ENCODE measurements around the gene PLEKHA5.

GRCh38 chr12:19230896-19231295 lies 101.4 kb downstream of the PLEKHA5 start:
- TF ChIP-seq CTCF (IDR thresholded peaks at IDR 0.05) (no peak), POLR2AphosphoS5 (IDR thresholded peaks at IDR 0.05) (no peak), POLR2A (IDR thresholded peaks at IDR 0.05) (no peak), EP300 (IDR thresholded peaks at IDR 0.05) (no peak)
